Mesenchymal stem cell (in vitro differentiated cells and primary cell): Measurements from ENCODE around the gene SMG1.

Experiments
- DNase-seq: peaks from one replicate; pipeline ENCODE4 v3.0.0-alpha.2; 2013
- H2AFZ ChIP-seq: one replicate; pipeline ENCODE4 v1.6.1; 2013; ENCODE audit warnings: low read depth, mild to moderate bottlenecking, control low read depth, inconsistent platforms, low read length, moderate library complexity
- H2AK5ac ChIP-seq: 2 replicates; pipeline ENCODE4 v1.6.1; 2013; ENCODE audit warnings: low read length, moderate library complexity, mild to moderate bottlenecking, inconsistent platforms; ENCODE audit not compliant: severe bottlenecking
- H2BK120ac ChIP-seq: one replicate; pipeline ENCODE4 v1.6.1; 2013; ENCODE audit warnings: low read depth, mild to moderate bottlenecking, inconsistent platforms, low read length, moderate library complexity
- H2BK12ac ChIP-seq, 2 experiments: one replicate each; pipeline ENCODE4 v1.6.1; 2013; ENCODE audit warnings: inconsistent platforms in 2 of 2, low read length in 2 of 2, mild to moderate bottlenecking in 2 of 2, moderate library complexity in 2 of 2, control low read depth in 1 of 2
- H2BK15ac ChIP-seq: one replicate; pipeline ENCODE4 v1.6.1; 2013; ENCODE audit warnings: mild to moderate bottlenecking, low read depth, inconsistent platforms; ENCODE audit not compliant: poor library complexity, severe bottlenecking
- H2BK5ac ChIP-seq: 2 replicates; pipeline ENCODE4 v1.6.1; 2013; ENCODE audit warnings: low read depth, mild to moderate bottlenecking, low read length, control low read depth, inconsistent platforms; ENCODE audit not compliant: poor library complexity, severe bottlenecking
- H3K14ac ChIP-seq, 2 experiments: one replicate each; pipeline ENCODE4 v1.6.1; 2013; ENCODE audit warnings: inconsistent platforms in 2 of 2, low read length in 2 of 2, control low read depth in 1 of 2, mild to moderate bottlenecking in 1 of 2, moderate library complexity in 1 of 2
- H3K18ac ChIP-seq, 2 experiments: one replicate each; pipeline ENCODE4 v1.6.1; 2013; ENCODE audit warnings: inconsistent platforms in 2 of 2, low read length in 2 of 2, control low read depth in 1 of 2, low read depth in 1 of 2, mild to moderate bottlenecking in 1 of 2
- H3K23ac ChIP-seq, 2 experiments: one replicate each; pipeline ENCODE4 v1.6.1; 2013; ENCODE audit warnings: inconsistent platforms in 2 of 2, low read length in 2 of 2, mild to moderate bottlenecking in 2 of 2, moderate library complexity in 2 of 2, control low read depth in 1 of 2
- H3K27ac ChIP-seq: 2 replicates; pipeline ENCODE4 v1.5.1; 2013; ENCODE audit warnings: mild to moderate bottlenecking, moderate library complexity, low read length, control low read depth, inconsistent platforms; ENCODE audit not compliant: poor library complexity, severe bottlenecking
- H3K27me3 ChIP-seq, 2 experiments: 2 replicates each; pipeline versions ENCODE4 v1.6.1 to v1.7.0; 2013; ENCODE audit warnings: low read length in 2 of 2, mild to moderate bottlenecking in 2 of 2, moderate library complexity in 2 of 2, control low read depth in 1 of 2, inconsistent platforms in 1 of 2; ENCODE audit not compliant: control insufficient read depth in 1 of 2, insufficient read depth in 1 of 2
- H3K36me3 ChIP-seq, 2 experiments: 2 replicates each; pipeline versions ENCODE4 v1.6.1 to v1.7.0; 2013; ENCODE audit warnings: low read length in 2 of 2, control low read depth in 1 of 2, inconsistent platforms in 1 of 2, low read depth in 1 of 2, mild to moderate bottlenecking in 1 of 2; ENCODE audit not compliant: insufficient read depth in 2 of 2, control insufficient read depth in 1 of 2
- H3K4ac ChIP-seq, 2 experiments: one replicate each; pipeline ENCODE4 v1.6.1; 2013; ENCODE audit warnings: inconsistent platforms in 2 of 2, low read length in 2 of 2, mild to moderate bottlenecking in 2 of 2, moderate library complexity in 2 of 2, control low read depth in 1 of 2, low read depth in 1 of 2
- H3K4me1 ChIP-seq: 2 replicates; pipeline ENCODE4 v1.6.1; 2013; ENCODE audit warnings: low read depth, low read length, control low read depth; ENCODE audit not compliant: control insufficient read depth, insufficient read depth
- H3K4me2 ChIP-seq: 2 replicates; pipeline ENCODE4 v1.6.1; 2013; ENCODE audit warnings: low read length, mild to moderate bottlenecking, inconsistent platforms; ENCODE audit not compliant: poor library complexity, severe bottlenecking
- H3K4me3 ChIP-seq, 2 experiments: 2 replicates each; pipeline versions ENCODE4 v1.5.1 to v1.7.0; 2013; ENCODE audit warnings: low read length in 2 of 2, mild to moderate bottlenecking in 2 of 2, control low read depth in 1 of 2, low read depth in 1 of 2; ENCODE audit not compliant: insufficient read depth in 1 of 2
- H3K79me1 ChIP-seq: replicated peaks from 2 replicates; pipeline ENCODE4 v1.6.1; 2013; ENCODE audit warnings: mild to moderate bottlenecking, control low read depth, low read length, inconsistent platforms; ENCODE audit not compliant: poor library complexity, severe bottlenecking
- H3K9ac ChIP-seq: 2 replicates; pipeline ENCODE4 v1.7.0; 2013; ENCODE audit warnings: mild to moderate bottlenecking, low read length, moderate library complexity
- H3K9me3 ChIP-seq: 2 replicates; pipeline ENCODE4 v1.7.0; 2013; ENCODE audit warnings: mild to moderate bottlenecking, low read length; ENCODE audit not compliant: control insufficient read depth
- H4K8ac ChIP-seq: one replicate; pipeline ENCODE4 v1.6.1; 2013; ENCODE audit warnings: inconsistent platforms, mild to moderate bottlenecking, low read length, moderate library complexity
- H4K91ac ChIP-seq: one replicate; pipeline ENCODE4 v1.6.1; 2013; ENCODE audit warnings: mild to moderate bottlenecking, low read length, inconsistent platforms
- WGBS: methylation state at CpG from one replicate; pipeline ENCODE4 v1.1.7; 2013; ENCODE audit warnings: mixed read lengths; 5-methylcytosine and 5-hydroxymethylcytosine counted together

Gene SMG1

DNA sequence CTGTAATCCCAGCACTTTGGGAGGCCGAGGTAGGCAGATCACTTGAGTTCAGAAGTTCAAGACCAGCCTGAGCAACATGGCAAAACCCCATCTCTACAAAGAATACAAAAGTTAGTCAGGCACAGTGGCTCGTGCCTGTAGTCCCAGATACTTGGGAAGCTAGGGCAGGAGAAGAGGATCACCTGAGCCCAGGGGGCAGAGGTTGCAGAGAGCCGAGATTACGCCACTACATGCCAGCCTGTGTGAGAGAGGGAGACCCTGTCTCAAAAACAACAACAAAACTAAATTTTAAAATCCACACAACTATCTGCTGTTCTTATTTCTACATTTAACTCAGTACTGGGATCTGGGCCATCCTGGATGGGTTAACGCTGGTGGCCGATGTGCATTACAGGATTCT is 83.6 kb downstream of the SMG1 start:
- no peak overlapping the region for H3K27ac ChIP-seq
- H3K4ac ChIP-seq = no peak overlapping the region
- no peak overlapping the region for H2BK12ac ChIP-seq
- no peak overlapping the region for H3K9ac ChIP-seq
- H3K79me1 ChIP-seq = peaks cover 25% of the 10 kb centered on the region
- no peak overlapping the region for H3K18ac ChIP-seq
- H2BK120ac ChIP-seq = no peak overlapping the region
- H2AK5ac ChIP-seq = no peak overlapping the region
- H3K36me3 ChIP-seq = peaks cover 33 to 93% of the 10 kb centered on the region in 2 experiments
- H3K9me3 ChIP-seq = no peaks in the 10 kb centered on the region
- no peaks in the 10 kb centered on the region for H3K27me3 ChIP-seq
- no peak overlapping the region for H3K4me3 ChIP-seq
- no peaks in the 10 kb centered on the region for H3K4me1 ChIP-seq
- WGBS = 99% methylated on average over 6 of the region's 6 CpGs
- no peak overlapping the region for H2BK5ac ChIP-seq
- no peak overlapping the region for H3K4me2 ChIP-seq
- H3K23ac ChIP-seq = no peak overlapping the region
- no peak overlapping the region for H2AFZ ChIP-seq
- no peak for DNase-seq
- no peak overlapping the region for H4K8ac ChIP-seq
- no peak overlapping the region for H3K14ac ChIP-seq
- no peak overlapping the region for H2BK15ac ChIP-seq
- H4K91ac ChIP-seq = no peak overlapping the region

- H2BK120ac ChIP-seq = no peak overlapping the region
- no peak overlapping the region for H2BK12ac ChIP-seq
- H3K9ac ChIP-seq = no peak overlapping the region
- 98% methylated on average over 3 of the region's 7 CpGs for WGBS
- H3K23ac ChIP-seq = no peak overlapping the region
- no peak overlapping the region for H3K27ac ChIP-seq
- H4K91ac ChIP-seq = no peak overlapping the region
- no peak for DNase-seq
- H3K4me1 ChIP-seq = no peaks in the 10 kb centered on the region
- no peak overlapping the region for H2BK5ac ChIP-seq
- no peak overlapping the region for H3K4me2 ChIP-seq
- no peaks in the 10 kb centered on the region for H3K9me3 ChIP-seq
- no peak overlapping the region for H3K18ac ChIP-seq
- H2BK15ac ChIP-seq = no peak overlapping the region
- H3K4me3 ChIP-seq = no peak overlapping the region
- no peaks in the 10 kb centered on the region for H3K27me3 ChIP-seq
- H4K8ac ChIP-seq = no peak overlapping the region
- peaks cover 30 to 93% of the 10 kb centered on the region in 2 experiments for H3K36me3 ChIP-seq
- no peak overlapping the region for H2AFZ ChIP-seq
- peaks cover 29% of the 10 kb centered on the region for H3K79me1 ChIP-seq
- H3K4ac ChIP-seq = no peak overlapping the region
- no peak overlapping the region for H3K14ac ChIP-seq
- no peak overlapping the region for H2AK5ac ChIP-seq
Measured at GRCh38 chr16:18841833-18842525, 84.2 kb downstream of the SMG1 start.

- no peak overlapping the region for H3K14ac ChIP-seq
- no peak overlapping the region for H3K4ac ChIP-seq
- H2AFZ ChIP-seq = no peak overlapping the region
- H3K27ac ChIP-seq = no peak overlapping the region
- H3K27me3 ChIP-seq = no peaks in the 10 kb centered on the region
- H4K8ac ChIP-seq = no peak overlapping the region
- H3K36me3 ChIP-seq = peaks cover 36 to 94% of the 10 kb centered on the region in 2 experiments
- DNase-seq = no peak
- no peak overlapping the region for H2BK15ac ChIP-seq
- H2BK12ac ChIP-seq = no peak overlapping the region
- H2BK5ac ChIP-seq = no peak overlapping the region
- no peak overlapping the region for H2AK5ac ChIP-seq
- H4K91ac ChIP-seq = no peak overlapping the region
- no peak overlapping the region for H3K23ac ChIP-seq
- no peak overlapping the region for H3K18ac ChIP-seq
- H3K4me2 ChIP-seq = no peak overlapping the region
- no peak overlapping the region for H3K4me3 ChIP-seq
- 97% methylated on average over 5 of the region's 6 CpGs for WGBS
- peaks cover 25% of the 10 kb centered on the region for H3K79me1 ChIP-seq
- H3K9ac ChIP-seq = no peak overlapping the region
- no peak overlapping the region for H2BK120ac ChIP-seq
- H3K9me3 ChIP-seq = no peaks in the 10 kb centered on the region
- no peaks in the 10 kb centered on the region for H3K4me1 ChIP-seq
Measured at GRCh38 chr16:18839555-18839954, 86.7 kb downstream of the SMG1 start.

GRCh38 chr16:18836702-18837101 is 89.5 kb downstream of the SMG1 start:
- Histone ChIP-seq H2BK12ac (no peak overlapping the region), H3K14ac (no peak overlapping the region), H3K79me1 (peaks cover 25% of the 10 kb centered on the region), H2AFZ (no peak overlapping the region), H2BK120ac (no peak overlapping the region), H4K91ac (no peak overlapping the region), H4K8ac (no peak overlapping the region), H3K9ac (no peak overlapping the region), H3K4ac (no peak overlapping the region), H2BK15ac (no peak overlapping the region), H3K9me3 (no peaks in the 10 kb centered on the region), H3K23ac (no peak overlapping the region), H2AK5ac (no peak overlapping the region), H3K36me3 (peaks cover 38 to 99% of the 10 kb centered on the region in 2 experiments), H3K4me1 (no peaks in the 10 kb centered on the region), H3K4me2 (no peak overlapping the region), H3K18ac (no peak overlapping the region), H2BK5ac (no peak overlapping the region), H3K27ac (no peak overlapping the region), H3K4me3 (no peak overlapping the region), H3K27me3 (no peaks in the 10 kb centered on the region)
- no peak for DNase-seq
